GM19328 (cell line): ENCODE results near the gene RNF144B.
"Not testable (repeated sequence)": the region's sequence is repeated elsewhere in the genome, so short reads cannot be mapped to it uniquely, and the experiment has no call there.

ENCODE experiments used
- ATAC-seq: cut with Tn5 transposase; IDR thresholded peaks from one replicate; pipeline ENCODE4 v1.9.1; 2021; ENCODE audit warnings: mild to moderate bottlenecking, moderate library complexity; ENCODE audit not compliant: unreplicated experiment

The RNF144B gene

DNA sequence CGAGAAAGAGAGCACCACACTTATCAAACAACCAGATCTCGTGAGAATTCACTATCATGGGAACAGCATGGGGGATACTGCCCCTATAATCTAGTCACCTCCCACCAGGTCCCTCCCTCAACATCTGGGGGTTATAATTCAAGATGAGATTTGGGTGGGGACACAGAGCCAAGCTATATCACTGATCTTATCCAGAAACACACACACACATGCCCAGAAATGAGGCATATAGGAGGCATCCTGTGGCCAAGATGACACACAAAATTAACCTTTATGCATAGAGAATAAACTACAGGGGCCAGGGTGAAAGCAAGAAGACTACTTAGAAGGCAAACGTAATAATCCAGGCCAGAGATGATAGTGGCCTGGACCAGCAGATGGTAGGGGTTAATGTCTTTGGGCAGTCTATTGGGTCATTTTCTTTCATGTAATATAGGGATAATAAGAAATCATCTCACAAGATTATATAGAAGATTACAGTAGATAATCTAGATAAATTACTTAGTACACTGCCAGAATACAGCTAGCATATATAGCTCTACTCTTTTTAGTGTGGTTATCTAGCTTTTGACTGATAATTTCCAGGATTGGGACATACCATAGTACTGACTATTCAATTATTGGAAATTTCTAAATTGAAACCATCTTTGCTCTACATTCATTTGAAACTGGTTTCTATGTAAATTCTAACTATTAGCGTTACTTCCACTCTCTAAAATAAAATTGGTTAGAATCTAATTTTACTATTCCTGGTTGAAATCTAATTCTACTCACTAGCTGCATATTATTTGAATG, 20.0 kb downstream of the RNF144B start:
- ATAC-seq: no peak

DNA sequence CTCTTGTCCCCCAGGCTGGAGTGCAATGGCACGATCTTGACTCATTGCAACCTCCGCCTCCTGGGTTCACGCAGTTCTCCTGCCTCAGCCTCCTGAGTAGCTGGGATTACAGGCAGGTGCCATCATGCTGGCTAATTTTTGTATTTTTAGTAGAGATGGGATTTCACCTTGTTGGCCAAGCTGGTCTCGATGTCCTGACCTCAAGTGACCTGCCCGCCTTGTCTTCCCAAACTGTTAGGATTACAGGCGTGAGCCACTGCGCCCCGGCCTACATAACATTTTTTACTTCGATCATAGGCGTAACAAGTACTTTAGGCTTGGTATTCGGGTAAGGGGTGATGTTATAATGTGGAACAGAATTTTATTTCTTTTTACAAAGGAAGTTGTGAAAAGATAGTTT, 22.5 kb downstream of the RNF144B start:
- ATAC-seq: not testable (repeated sequence)

DNA sequence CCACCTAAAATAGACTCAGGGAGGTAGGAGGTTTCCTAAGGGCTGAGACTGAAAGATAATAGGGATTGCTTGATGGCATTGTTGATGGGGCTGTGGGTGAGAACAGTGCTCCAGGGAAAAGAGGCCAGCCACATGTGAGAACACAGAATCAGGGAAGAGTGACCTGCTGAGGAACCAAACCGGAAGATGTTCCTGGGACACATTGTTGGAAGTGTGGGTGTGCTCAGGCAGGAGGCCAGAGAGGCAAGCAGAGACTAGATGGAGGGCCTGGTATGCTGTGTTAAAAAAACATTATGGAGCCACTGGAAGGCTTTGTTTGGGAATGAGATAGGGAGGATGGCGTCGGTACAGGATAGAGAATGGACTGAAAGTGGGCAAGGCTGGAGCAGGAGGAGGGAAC, 23.3 kb downstream of the RNF144B start:
- no peak for ATAC-seq

DNA sequence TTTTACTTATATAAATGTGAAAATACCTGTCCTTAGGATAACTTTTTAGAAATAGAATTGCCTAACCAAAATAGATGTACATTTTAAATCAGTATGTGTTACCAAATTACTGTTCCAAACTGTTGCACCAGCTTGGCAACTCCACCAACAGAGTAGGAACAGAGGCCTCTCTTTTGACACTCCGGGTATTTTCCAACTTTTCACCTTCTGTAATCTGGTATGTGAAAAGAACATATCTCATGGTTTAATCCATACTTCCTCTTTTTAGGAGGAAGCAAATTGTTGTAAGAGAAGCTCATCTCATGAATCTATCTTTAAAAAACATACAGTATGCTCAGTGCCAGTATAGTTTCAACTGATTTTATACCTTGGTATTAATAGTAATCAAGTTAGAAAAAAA, 24.9 kb downstream of the RNF144B start:
- no peak for ATAC-seq

DNA sequence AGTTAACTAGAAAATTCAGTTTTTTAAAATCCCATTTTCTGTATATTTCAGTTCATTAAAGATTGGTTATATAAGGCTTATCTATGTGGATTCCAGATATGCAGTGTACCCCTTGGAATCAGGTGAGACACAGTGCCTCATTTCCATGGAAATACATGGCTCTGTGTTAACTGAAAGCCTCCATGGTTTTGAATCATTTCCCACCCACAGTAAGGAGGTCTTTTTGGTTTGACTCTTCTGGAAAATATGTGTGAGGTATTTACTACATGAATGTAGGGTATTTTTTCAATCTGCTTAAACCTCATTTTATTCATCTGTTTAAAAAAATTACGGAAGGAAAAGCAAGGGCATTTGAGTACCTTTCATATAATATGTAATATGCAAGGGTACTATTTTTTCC, 25.5 kb downstream of the RNF144B start:
- ATAC-seq: no peak

DNA sequence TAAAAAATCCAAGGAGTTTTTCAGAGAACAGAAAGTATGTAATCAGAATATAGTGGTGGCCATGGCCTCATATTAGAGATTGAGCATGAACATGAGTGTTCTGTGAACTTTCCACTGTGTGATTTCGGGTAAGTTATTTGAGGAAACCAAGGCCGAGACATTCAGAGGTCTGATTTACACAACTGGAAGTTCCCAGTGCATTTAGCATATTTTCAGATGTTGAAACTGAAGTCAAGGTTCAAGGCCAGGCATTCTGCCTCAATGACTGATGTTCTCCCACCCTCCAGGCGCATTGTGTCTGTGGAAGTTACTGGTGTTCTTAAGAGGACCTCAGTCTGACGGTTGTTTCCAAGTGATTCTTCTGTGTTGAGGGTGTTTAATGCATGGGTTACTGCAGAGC, 26.2 kb downstream of the RNF144B start:
- ATAC-seq: no peak

DNA sequence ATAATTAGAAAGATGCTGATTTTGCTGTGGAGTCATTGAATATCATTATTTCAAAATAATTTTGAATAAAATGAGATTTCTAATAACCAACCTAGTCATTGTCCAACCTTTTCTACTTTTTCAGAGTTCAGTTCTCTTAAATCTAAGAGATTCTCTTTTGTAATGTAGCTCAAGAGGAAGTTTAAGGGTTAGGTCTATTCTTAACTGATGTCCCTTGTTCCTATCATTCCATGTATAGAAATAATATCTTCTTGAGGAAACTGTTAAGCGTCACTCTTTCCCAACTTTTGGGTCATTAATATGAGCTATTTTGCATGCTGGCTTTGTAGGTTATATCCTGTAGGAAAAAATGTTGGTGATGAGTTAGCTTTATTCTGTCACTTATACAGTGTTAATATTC, 27.0 kb downstream of the RNF144B start:
- no peak for ATAC-seq

DNA sequence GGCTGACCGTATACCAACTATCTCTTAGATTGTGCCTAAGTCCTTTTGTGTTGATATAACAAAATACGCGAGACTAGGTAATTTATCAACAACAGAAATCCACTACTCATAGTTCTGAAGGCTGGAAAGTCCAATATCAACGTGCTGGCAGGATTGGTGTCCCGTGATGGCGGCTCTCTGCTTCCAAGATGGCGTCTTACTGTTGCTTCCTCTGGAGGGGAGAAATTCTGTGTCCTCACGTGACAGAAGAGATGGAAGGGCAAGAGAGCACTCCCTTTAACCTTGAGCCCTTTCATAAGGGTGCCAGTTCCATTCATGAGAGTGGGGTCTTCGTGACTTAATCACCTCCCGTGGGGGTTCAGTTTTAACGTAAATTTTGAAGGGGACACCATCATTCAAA, 28.1 kb downstream of the RNF144B start:
- no peak for ATAC-seq

DNA sequence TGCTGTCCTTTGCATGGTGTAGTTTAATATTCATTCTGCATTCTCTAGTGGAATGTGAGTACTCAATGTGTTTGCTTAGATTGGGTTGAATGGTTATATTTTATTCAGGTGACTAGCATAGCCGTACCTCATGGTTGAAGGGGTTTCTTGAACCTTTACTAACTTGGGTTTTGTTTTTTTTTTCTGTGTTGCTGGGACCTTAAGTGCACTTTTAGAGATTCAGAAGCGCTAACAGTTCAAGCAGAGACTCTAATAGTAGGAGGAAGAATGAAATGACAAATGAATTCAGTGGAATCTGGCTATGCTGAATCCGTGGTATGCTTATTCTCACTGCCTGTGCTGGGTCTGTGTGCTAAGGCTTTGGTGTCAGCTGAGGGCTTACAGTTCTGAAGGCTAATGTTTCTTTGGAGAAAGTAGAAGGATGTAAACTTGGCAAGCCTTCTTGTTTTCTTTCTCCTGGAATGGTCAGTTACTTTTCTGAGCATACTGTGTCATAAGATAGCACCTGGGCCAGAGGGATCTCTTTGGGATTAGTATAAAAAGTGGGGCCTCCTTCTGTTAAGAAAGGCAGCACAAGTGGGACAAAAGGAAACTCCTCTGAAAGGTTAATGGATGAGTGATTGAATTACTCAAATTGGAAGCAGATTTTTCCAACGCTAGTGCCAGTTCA, 28.7 kb downstream of the RNF144B start:
- no peak for ATAC-seq

DNA sequence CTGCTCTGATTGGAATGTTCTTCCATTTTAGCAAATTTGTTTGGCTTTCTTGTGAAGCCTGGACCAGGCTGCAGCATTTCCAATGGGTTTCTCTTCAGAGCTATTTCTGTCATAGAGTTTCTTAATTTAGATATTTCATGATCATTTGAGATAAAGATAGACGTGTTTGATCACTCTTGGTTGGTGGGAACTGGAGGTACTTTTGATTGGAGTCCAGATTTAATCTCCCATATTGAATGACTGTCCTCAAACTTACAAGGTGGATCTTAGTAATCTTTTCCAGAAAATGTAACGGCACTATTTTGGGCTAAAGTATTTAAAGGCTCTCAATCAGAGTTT, 29.2 kb downstream of the RNF144B start:
- no peak for ATAC-seq

DNA sequence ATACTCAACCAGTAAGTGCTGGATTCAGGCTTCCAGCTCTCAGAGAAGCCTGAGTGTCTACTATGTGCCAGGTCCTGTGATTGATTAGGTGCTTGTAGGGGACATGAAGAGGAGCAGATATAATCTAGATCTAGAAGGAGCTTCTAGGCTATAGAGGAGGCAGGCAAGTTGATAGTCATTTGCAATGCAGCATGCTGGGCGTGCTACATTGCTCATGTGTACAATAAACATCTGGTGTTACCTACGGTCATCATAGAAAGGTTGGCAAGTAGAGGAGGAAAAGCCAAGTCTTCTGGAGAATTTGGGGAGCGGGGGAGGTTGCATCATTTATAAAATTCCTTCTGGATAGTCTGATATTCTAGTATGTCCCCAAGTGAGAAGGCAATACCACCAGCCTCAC, 33.2 kb downstream of the RNF144B start:
- ATAC-seq: no peak

DNA sequence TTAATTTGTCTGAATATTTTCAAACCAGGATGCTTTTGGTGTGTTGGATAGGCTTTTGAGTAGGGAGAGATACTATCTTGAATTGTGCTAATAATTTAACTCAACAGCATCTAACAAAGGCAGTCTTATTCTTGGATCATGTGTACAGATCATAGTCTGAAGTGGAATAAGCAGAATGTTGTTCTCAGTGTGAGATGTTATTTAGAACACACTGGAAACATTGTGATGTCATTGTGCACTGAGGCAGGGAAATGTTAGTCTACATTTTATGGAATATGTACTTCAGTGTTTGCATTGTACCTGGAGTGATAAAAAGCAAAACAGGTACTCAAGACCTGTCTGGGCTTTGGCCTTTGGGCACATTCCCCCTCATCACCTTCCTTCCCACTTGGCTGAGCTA, 35.0 kb downstream of the RNF144B start:
- no peak for ATAC-seq

DNA sequence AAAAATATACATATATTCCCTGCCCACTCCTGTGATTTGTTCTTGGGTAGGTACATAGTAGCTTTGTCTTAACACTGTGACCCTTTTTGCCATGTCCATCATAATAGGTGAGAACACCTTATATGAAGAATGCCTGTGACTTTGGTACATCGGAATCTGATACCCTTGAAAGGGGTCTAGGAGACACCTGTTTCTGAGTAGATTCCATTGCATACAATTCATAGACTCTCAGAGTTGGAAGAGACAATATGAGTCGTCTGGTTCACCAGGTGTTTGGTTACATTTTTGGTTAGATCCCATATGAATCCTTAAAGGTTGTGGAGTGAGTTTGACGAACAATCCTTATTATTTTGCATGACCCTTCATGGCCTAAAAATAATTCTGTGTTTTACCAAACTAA, 36.3 kb downstream of the RNF144B start:
- ATAC-seq: no peak

DNA sequence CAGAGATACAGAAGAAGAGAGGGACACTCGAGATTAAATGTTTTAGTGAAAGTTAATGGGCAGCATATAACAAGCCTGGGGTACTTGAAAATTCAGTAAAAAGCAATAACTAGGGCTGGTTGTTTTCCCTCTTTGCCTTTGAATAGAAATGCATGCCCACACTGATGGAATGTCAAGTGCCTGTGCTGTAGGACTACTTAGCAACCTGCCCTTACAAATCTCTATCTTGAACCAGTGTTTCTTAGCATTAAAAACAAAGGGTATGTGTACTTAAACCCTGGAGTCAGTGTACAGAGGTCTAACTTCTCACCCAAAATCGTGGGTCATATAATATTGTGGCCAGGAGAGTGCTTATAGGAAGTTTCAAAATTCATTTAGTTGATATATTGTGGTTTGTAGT, 37.1 kb downstream of the RNF144B start:
- no peak for ATAC-seq

DNA sequence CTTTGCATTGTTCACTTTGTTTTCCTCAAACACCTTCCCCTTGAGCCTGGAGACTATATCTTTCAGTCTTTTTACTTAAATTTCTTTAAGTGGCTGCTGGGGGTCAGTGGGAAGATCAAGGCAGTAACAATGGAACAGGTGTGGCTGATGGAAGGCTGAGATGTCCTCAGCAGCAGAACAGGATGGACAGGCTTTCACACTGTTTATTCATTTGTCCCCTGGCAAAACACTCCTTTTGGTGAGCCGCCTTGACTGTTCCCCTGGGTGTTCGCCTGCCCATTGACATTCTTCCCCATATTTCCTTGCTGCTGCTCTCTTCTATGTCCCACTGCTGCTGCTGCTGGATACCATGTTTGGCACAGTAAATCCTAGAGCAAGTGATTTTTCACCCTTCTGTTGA, 38.1 kb downstream of the RNF144B start:
- ATAC-seq: no peak

DNA sequence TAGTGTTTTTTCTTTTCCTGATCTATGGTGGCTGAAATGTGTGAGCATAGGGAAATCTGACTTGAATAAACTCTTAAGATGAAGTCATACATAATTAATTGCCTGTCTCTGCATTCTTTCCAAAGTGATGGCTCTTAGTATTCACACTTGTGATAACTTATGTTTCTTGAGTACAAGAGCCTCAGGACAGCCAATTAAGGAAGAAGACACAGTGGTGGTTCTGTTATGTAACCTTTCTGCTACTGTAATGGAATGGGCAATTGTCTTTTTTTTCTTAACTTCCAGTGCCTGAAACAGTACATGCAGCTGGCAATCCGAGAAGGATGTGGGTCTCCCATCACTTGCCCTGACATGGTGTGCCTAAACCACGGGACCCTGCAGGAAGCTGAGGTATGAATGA, 40.1 kb downstream of the RNF144B start:
- no peak for ATAC-seq

DNA sequence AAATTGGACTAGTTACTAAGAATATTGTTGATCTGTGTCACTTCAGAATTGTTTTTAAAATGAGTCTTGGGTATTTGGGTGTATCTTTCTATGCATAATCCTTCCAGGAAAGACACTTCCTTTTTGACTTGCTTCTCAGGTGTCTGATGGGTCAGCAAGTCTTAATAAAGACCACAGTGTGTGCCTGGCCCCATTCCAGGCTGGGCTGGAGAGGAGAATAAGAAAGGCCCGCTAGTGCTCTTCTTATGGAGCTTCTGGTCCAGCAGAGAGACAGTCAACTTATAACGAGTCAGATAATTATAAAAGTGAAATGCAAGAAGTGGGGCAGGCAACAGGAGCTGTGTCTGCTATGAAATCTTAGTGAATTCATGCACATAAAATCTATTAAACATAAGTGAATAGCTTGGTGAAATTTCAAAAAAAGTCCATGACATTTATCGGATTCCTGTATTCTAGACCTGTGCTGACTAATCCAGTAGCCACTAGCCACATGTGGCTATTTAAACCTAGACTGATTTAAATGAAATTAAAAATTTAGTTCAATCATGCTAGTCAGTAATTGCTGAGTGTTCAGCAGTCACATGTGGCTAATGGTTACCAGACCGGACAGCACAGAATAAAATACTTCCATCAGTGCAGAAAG, 42.6 kb downstream of the RNF144B start:
- ATAC-seq: no peak

DNA sequence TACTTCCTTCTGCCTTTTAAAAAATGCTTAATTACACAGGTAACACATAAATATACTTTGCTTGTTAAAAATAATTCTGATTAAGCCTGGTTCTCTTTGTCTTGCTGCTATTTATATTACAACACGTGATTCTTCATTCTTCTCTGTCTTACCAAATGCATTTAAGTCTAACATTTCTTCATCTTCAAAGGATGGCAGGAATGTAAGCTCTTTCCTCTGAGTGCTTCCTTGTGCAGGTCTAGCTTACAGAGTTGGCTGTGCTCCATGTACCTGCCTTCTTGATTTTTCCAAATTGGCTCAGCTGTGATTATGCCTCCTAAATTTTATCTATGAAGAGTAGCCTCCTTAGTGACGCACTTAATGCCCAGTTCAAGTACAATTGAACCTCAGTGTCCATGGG, 44.4 kb downstream of the RNF144B start:
- ATAC-seq: no peak

DNA sequence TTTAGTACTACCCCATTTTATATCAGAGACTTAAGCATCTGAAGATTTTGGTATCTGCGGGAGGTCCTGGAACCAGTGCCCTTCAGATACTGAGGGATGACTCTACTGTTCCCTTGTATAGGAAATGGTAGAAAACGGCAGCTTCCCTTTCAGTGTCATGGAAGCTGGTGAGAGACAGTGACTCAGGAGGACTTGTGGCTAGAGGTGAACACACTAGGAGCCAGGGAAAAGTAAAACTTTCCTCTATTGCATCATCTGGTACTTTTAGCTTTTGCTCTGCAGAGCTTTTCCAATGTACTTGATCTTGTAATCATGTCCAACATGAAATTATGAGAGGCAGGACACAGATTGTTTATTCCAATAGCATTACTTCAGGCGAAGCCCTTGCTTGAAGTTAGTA, 45.0 kb downstream of the RNF144B start:
- ATAC-seq: no peak

DNA sequence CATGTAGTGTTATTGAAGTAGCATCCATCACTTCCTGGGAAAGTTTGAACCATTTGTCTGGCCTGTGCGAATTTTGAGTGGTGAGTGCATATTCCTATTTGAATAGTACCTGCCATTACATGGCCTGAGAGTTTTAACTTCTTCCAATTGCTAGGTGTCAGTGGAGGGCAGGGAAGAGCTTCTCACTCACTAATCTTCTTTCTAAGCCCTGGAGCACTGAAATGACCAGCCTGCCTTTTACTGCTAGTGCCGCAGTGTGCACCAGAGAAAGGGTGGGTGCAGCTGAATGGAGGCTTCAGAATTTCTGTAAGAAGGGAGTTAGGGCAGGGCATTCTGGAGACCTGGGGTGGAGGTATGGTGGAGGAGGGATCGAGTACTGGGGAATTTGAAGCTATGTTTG, 45.5 kb downstream of the RNF144B start:
- no peak for ATAC-seq

DNA sequence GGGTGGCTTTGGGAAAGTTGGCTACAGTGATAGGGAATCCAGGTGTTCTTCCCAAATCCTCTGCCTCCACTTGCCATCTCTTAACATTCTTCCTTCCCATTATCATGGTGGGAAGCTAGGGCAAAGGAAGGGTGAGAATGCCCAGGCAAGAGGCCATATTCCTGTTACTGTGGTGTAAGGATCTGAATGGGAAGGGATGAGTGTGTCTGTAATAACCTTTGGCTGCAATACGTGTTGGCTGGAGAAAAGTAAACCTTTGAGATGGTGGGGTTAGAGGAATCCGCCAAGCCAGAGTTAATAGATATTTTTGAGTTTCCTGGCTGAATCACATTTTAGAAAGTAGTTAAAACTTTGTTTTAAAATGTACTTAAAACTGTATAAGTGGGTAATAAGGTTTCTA, 45.9 kb downstream of the RNF144B start:
- no peak for ATAC-seq

DNA sequence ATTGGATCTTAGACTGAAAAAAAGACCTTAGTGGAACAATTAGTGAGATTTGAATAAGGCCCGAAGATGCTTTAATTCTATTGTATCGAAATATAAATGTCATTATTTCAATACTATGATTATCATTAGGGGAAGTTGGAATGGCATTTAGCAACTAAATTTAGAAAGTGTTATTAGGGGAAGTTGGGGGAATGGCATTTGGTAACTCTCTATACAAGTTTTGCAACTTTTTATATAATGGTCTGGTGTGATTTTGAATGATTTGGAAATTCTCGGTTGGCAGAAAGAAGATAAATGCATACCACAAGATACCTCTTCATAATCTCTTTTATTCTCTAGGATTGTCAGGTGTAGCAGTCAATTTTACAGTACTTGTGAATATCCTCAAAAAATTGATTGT, 49.2 kb downstream of the RNF144B start:
- ATAC-seq: no peak
